H9 (cell line): ENCODE measurements around the gene TREML4. TPM values are rescaled to one million over a fixed set of nuclear protein-coding genes. Genes with fewer than 3 reads are reported as not detected.

ENCODE experiments used
- DNase-seq: peaks from one replicate; pipeline ENCODE4 v3.0.0-alpha.2; 2017
- H2AFZ ChIP-seq: one replicate; pipeline ENCODE4 v1.6.1; 2013; ENCODE audit warnings: mild to moderate bottlenecking, low read length, control low read depth, moderate library complexity
- H2AK5ac ChIP-seq: 2 replicates; pipeline ENCODE4 v1.6.1; 2013; ENCODE audit warnings: low read length, control low read depth, mixed read lengths; ENCODE audit not compliant: insufficient read length
- H2BK120ac ChIP-seq: one replicate; pipeline ENCODE4 v1.6.1; 2013; ENCODE audit warnings: low read depth, mild to moderate bottlenecking, low read length, control low read depth, inconsistent platforms; ENCODE audit not compliant: poor library complexity, severe bottlenecking
- H2BK12ac ChIP-seq: 2 replicates; pipeline ENCODE4 v1.6.1; 2013; ENCODE audit warnings: low read length, control low read depth, mixed read lengths, low read depth; ENCODE audit not compliant: insufficient read length
- H2BK15ac ChIP-seq: 2 replicates; pipeline ENCODE4 v1.6.1; 2013; ENCODE audit warnings: low read depth, low read length, control low read depth
- H2BK20ac ChIP-seq: one replicate; pipeline ENCODE4 v1.6.1; 2013; ENCODE audit warnings: low read depth, mild to moderate bottlenecking, low read length, control low read depth, inconsistent platforms; ENCODE audit not compliant: poor library complexity, severe bottlenecking
- H2BK5ac ChIP-seq: 2 replicates; pipeline ENCODE4 v1.6.1; 2013; ENCODE audit warnings: low read length, control low read depth, mixed read lengths; ENCODE audit not compliant: insufficient read length
- H3K14ac ChIP-seq: 2 replicates; pipeline ENCODE4 v1.6.1; 2013; ENCODE audit warnings: low read length, control low read depth; ENCODE audit not compliant: insufficient read depth
- H3K18ac ChIP-seq: 2 replicates; pipeline ENCODE4 v1.6.1; 2013; ENCODE audit warnings: low read depth, mild to moderate bottlenecking, mixed read lengths, low read length, control low read depth; ENCODE audit not compliant: insufficient read length
- H3K23ac ChIP-seq: 2 replicates; pipeline ENCODE4 v1.6.1; 2013; ENCODE audit warnings: low read length, control low read depth, mixed read lengths, low read depth; ENCODE audit not compliant: insufficient read length
- H3K23me2 ChIP-seq: 2 replicates; pipeline ENCODE4 v1.6.1; 2013; ENCODE audit warnings: low read depth, mild to moderate bottlenecking, mixed read lengths, low read length, control low read depth; ENCODE audit not compliant: insufficient read length, poor library complexity, severe bottlenecking
- H3K27ac ChIP-seq: 2 replicates; pipeline ENCODE4 v1.5.1; 2013; ENCODE audit warnings: low read length, control low read depth, mixed read lengths, low read depth; ENCODE audit not compliant: insufficient read length
- H3K27me3 ChIP-seq: 2 replicates; pipeline ENCODE4 v1.6.1; 2013; ENCODE audit warnings: low read length, control low read depth, inconsistent platforms; ENCODE audit not compliant: insufficient read depth
- H3K4ac ChIP-seq: 2 replicates; pipeline ENCODE4 v1.6.1; 2013; ENCODE audit warnings: low read depth, mild to moderate bottlenecking, control low read depth, inconsistent platforms, low read length, moderate library complexity
- H3K4me1 ChIP-seq: 2 replicates; pipeline ENCODE4 v1.6.1; 2013; ENCODE audit warnings: low read length, control low read depth, inconsistent platforms; ENCODE audit not compliant: insufficient read depth
- H3K4me2 ChIP-seq: 2 replicates; pipeline ENCODE4 v1.6.1; 2013; ENCODE audit warnings: low read length, control low read depth, mixed read lengths; ENCODE audit not compliant: insufficient read length, insufficient read depth
- H3K56ac ChIP-seq: 2 replicates; pipeline ENCODE4 v1.6.1; 2013; ENCODE audit warnings: low read depth, mild to moderate bottlenecking, mixed read lengths, low read length, control low read depth; ENCODE audit not compliant: insufficient read length
- H3K79me1 ChIP-seq: 2 replicates; pipeline ENCODE4 v1.6.1; 2013; ENCODE audit warnings: low read depth, mild to moderate bottlenecking, moderate library complexity, low read length, control low read depth, inconsistent platforms; ENCODE audit not compliant: insufficient read depth, poor library complexity, severe bottlenecking
- H3K79me2 ChIP-seq: 2 replicates; pipeline ENCODE4 v1.6.1; 2013; ENCODE audit warnings: low read length, control low read depth, inconsistent platforms; ENCODE audit not compliant: insufficient read depth
- H3K9ac ChIP-seq: 2 replicates; pipeline ENCODE4 v1.6.1; 2013; ENCODE audit warnings: low read length, control low read depth, mixed read lengths; ENCODE audit not compliant: insufficient read length; ENCODE audit errors: extremely low read depth
- H3K9me3 ChIP-seq: one replicate; pipeline ENCODE4 v1.6.1; 2013; ENCODE audit warnings: low read depth, low read length, inconsistent platforms; ENCODE audit not compliant: control insufficient read depth
- H3T11ph ChIP-seq: one replicate; pipeline ENCODE4 v1.6.1; 2013; ENCODE audit warnings: mild to moderate bottlenecking, low read length, control low read depth, inconsistent platforms
- H4K20me1 ChIP-seq: one replicate; pipeline ENCODE4 v1.6.1; 2013; ENCODE audit not compliant: control insufficient read depth, insufficient read length, insufficient read depth
- H4K5ac ChIP-seq: 2 replicates; pipeline ENCODE4 v1.6.1; 2013; ENCODE audit warnings: low read depth, mild to moderate bottlenecking, mixed read lengths, low read length, control low read depth; ENCODE audit not compliant: insufficient read length
- H4K8ac ChIP-seq: replicated peaks from 2 replicates; pipeline ENCODE4 v1.6.1; 2013; ENCODE audit warnings: low read length, control low read depth, mixed read lengths, low read depth; ENCODE audit not compliant: insufficient read length
- H4K91ac ChIP-seq: 2 replicates; pipeline ENCODE4 v1.6.1; 2013; ENCODE audit warnings: low read depth, mild to moderate bottlenecking, moderate library complexity, mixed read lengths, low read length, control low read depth; ENCODE audit not compliant: insufficient read length
- H3K27ac Mint-ChIP-seq, 3 experiments: 2 replicates in 2 of 3; 3 replicates in 1 of 3; pipeline ENCODE4 v1.8.0; 2020 to 2021; ENCODE audit warnings: mixed read lengths in 3 of 3, mild to moderate bottlenecking in 1 of 3, moderate library complexity in 1 of 3
- H3K27me3 Mint-ChIP-seq: 2 replicates; pipeline ENCODE4 v1.8.0; 2021; ENCODE audit warnings: low read depth, mild to moderate bottlenecking, moderate library complexity, mixed read lengths
- H3K36me3 Mint-ChIP-seq, 3 experiments: 2 replicates in 2 of 3; 3 replicates in 1 of 3; pipeline ENCODE4 v1.8.0; 2020 to 2021; ENCODE audit warnings: low read depth in 3 of 3, mixed read lengths in 3 of 3; ENCODE audit not compliant: insufficient read depth in 1 of 3
- H3K4me1 Mint-ChIP-seq, 2 experiments: 2 replicates each; pipeline ENCODE4 v1.8.0; 2020; ENCODE audit warnings: mixed read lengths in 2 of 2
- H3K4me3 Mint-ChIP-seq, 2 experiments: 2 replicates in 1 of 2; 3 replicates in 1 of 2; pipeline ENCODE4 v1.8.0; 2020 to 2021; ENCODE audit warnings: mild to moderate bottlenecking in 2 of 2, mixed read lengths in 2 of 2, moderate library complexity in 1 of 2
- H3K9me3 Mint-ChIP-seq, 2 experiments: 2 replicates in 1 of 2; 3 replicates in 1 of 2; pipeline ENCODE4 v1.8.0; 2020; ENCODE audit warnings: mild to moderate bottlenecking in 2 of 2, mixed read lengths in 2 of 2, moderate library complexity in 1 of 2
- CTCF ChIP-seq: fragments of 200-600 bp; sonication (generic); conservative IDR thresholded peaks from 3 replicates; pipeline ENCODE4 v1.8.0; 2021; ENCODE audit warnings: antibody characterized with exemption, mild to moderate bottlenecking
- WGBS: extraction: QIAGEN DNeasy Blood & Tissue Kit; methylation state at CpG from one replicate; pipeline ENCODE4 v1.1.7; 2013; ENCODE audit warnings: missing lambda C conversion rate, low lambda C conversion rate, mixed read lengths; ENCODE audit not compliant: insufficient read length; ENCODE audit errors: extremely low coverage; 5-methylcytosine and 5-hydroxymethylcytosine counted together
- total RNA-seq: library from RNA; stranded (reverse); gene quantifications from 2 replicates; pipeline ENCODE4 v1.2.1, GENCODE V29; 2021

The TREML4 gene
- total RNA-seq, 1 experiment from 2014 or later = not detected

DNA sequence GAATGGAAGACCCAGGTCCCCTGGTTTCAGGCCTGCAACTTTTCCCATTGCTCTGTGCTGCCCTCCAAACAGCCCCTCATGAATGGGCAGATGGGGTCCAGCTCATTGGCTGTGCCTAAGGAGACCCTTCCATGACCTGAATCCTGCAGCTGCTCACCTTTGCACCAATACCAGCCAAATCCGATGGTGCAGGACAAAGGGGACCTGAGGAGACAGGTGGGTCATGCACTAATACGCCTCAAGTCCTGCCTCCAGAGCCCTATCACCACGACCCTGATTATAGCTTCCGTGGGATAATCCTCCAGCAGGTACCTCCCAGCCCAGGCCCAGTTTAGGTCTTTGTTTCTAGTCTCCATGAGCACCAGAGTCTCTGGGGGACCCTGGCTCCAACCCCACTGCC lies 41.6 kb downstream of the TREML4 start:
- no peak overlapping the region for H2BK5ac ChIP-seq
- H2BK20ac ChIP-seq = no peak overlapping the region
- no peaks in the 10 kb centered on the region for H3K23me2 ChIP-seq
- no peak overlapping the region for H3K23ac ChIP-seq
- H3K56ac ChIP-seq = no peak overlapping the region
- H4K20me1 ChIP-seq = no peaks in the 10 kb centered on the region
- H4K91ac ChIP-seq = no peak overlapping the region
- H3K79me1 ChIP-seq = no peaks in the 10 kb centered on the region
- no peak overlapping the region for H3K27ac ChIP-seq
- H3K18ac ChIP-seq = no peak overlapping the region
- H3K9ac ChIP-seq = no peak overlapping the region
- H3K27me3 Mint-ChIP-seq = peaks cover 11% of the 10 kb centered on the region
- H4K5ac ChIP-seq = no peak overlapping the region
- H3K14ac ChIP-seq = no peak overlapping the region
- H3K4me1 Mint-ChIP-seq = no peaks in the 10 kb centered on the region
- H3K9me3 ChIP-seq = no peaks in the 10 kb centered on the region
- H3K4ac ChIP-seq = no peak overlapping the region
- no peaks in the 10 kb centered on the region for H3K79me2 ChIP-seq
- H2AFZ ChIP-seq = no peak overlapping the region
- H3K4me2 ChIP-seq = no peak overlapping the region
- no peak overlapping the region for H2BK12ac ChIP-seq
- H3K27me3 ChIP-seq = no peaks in the 10 kb centered on the region
- no peak overlapping the region for H3K27ac Mint-ChIP-seq
- no peaks in the 10 kb centered on the region for H3K9me3 Mint-ChIP-seq
- no peak overlapping the region for H3K4me3 Mint-ChIP-seq
- H3T11ph ChIP-seq = no peak overlapping the region
- no peak for DNase-seq
- H2BK15ac ChIP-seq = no peak overlapping the region
- no peaks in the 10 kb centered on the region for H3K4me1 ChIP-seq
- H2BK120ac ChIP-seq = no peak overlapping the region
- no peaks in the 10 kb centered on the region for H3K36me3 Mint-ChIP-seq
- no CpG with 5 or more reads among the region's 4 CpGs for WGBS
- H4K8ac ChIP-seq = no peak overlapping the region
- H2AK5ac ChIP-seq = no peak overlapping the region
- no peak for TF ChIP-seq CTCF
